ENCODE data around the gene HOXA13.

Gene HOXA13

DNA sequence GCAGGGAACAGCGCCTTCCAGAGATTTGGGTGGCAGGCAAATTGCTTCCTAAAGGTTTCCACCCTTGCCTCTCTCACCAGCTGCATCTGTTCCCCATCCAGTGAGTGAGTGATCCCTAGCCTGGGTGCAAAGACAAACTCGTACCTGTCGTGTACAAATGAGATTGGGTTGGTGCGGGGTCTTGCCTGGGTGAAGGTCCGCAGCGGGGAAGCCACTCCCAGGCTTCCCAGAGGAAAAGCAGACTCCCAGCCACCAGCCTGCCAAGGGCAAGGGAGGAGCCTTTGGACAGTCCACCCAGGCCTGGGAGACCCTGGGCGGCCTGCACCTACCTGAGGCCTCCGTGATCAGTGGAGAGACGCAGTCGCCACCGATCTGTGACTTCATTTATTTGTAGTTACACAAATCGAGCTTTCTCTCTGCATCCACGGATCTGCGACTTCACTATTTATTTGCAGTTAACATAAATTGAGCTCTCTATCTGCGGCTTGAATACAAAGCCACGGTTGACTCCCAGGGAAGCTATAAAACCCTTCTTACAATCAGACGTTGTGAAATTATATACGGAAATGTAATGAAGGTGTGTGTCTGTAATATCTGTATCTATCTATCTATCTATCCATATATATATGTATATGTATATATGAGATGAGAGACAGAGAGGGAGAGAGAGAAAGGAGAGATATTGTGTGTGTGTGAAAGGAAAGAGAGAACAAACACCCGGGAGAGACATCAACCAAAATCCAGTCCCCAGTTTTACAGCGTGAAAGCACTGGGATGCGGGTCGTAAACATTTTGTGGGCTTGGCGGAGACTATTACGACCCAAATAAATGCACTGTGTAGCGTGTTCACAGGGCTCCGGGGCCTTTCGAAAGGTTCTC is 40.4 kb downstream of the HOXA13 start:
- no peak for DNase-seq (ENCODE audit: low read depth in 2 of 3, low spot score in 1 of 3)

DNA sequence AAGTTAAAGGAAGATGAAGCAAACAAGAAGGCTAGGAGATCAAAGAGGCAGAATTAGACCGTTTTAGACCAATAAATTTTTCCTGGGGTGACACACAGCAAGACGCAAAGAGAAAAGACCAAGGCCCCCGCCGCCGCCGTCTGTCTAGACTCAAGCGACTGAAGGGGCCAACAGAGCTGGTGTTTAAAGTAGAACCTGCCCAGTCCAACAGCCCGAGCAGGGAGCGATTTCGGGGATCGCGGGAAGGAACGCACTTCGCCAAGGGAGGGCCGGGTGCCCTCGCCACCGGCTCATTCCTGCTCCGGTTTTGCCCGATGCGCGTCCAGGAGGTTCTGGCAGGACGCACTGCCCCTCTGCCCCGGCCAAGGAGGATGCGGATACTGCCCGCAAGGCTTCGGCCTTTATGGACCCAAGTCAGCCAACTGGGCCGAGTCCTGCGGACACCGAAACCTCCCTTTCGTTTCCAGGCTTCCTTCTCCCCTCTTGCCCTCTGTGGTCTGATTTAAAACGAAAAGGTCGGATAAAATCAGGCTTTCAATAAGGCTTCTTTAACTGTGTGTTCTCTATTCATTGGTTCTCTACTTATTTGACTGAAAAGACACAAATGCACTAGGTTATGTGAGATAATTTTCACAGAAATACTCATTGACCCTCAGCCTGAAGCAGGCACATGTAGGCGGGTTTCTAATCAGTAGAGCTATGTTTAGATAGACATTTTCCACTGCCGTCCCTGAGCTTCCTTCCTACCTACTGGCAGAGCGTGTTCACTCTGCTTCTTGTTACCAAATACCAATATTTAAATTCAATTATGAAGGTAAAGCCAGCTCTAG is 41.2 kb downstream of the HOXA13 start:
- no peak for DNase-seq (ENCODE audit: low read depth in 2 of 3, low spot score in 1 of 3)

DNA sequence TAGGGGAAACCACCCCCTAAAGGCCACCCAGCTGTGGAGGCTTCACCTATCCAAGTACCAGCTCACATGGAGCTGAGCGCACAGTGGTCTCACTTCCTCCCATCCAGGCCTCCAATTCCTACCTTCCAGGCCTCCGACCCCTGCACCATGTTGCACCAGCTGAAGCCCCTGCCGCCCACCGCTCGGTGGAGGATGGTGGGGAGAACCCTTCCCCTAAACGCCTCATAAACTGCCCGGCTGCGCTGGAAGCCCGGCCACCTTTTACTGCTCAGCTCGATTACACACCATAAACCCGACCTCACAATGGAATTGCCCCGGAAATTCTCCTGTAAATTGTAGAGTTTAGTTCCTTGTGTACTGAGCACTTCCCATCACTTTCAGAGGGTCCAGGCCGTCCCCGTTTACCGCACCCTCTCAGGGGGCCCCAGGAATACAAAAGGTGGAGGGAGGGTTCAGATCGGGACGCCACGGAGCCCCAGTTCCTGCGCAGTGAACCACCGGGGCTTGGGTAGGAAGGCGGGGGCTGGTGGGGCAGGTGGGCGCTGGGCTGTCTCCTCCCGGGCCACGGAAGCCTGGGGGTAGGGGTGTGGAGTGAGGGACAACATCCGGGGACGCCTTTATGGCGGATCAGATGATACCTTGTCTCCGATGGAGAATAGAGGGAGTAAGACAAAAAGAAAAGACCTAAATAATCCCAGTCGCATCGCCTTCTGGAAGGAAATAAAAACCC is 42.0 kb downstream of the HOXA13 start:
- no peak for DNase-seq (ENCODE audit: low read depth in 2 of 3, low spot score in 1 of 3)

DNA sequence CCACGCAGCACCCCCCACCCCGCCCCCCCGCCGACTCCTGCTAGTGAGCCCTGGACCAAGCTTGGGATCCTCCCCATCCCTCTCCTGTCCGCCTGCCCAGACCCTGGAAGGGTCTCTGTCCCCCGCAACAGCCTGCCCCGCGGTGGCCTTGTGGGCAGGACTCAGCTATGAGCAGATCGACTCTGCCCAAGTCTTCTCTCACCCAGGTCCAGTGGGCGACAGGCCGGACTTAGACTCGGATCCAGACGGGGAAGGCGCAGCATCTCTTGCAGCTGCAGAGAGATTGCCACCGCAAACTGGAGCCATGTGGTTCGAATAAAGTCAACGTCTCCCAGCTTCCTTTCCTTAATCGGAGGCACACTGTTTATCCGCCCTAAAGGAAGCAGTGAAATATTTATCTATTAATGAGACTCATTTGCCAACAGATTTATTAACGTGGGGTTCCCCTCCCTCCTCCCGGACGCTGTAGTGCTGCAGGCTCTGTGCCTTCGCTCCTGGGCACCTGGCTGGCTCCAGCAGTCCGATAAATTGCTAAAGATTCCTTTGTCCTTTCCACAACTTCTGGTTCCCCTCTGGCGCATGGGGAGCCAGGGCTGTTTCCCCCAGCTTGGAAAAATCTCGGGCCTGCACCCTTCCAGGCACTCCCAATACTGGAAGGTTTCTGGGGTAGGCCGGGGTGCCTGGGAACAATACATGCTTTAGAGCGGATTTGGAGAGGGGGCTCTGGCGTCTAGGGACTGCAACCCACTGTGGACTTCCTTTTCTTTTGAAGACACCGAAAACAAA is 42.8 kb downstream of the HOXA13 start:
- no peak for DNase-seq (ENCODE audit: low read depth in 2 of 3, low spot score in 1 of 3)

DNA sequence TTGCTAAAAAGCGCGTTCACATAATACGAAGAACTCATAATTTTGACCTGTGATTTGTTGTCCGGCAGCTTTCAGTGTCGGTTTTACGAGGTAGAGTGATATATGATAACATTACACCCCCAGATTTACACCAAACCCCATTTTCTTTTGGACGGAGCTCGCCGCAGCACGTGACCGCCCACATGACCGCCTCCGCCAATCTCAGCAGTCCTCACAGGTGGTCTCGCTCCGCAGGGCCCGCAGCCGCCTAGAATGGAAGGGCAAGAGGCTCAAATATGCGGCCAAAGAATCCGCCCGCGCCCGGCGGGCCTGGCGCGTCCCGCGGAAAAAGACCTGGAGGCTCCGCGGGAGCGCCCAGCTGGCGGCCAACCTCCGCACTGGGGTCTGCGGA is 43.4 kb downstream of the HOXA13 start, which contains the start of gene HOXA7:
TSS of gene HOXA7 (minus strand) at position 168 of the 391 bp plus-strand sequence. CDS start at position 38, 130 bp downstream.
- no peak for DNase-seq (ENCODE audit: low read depth in 2 of 3, low spot score in 1 of 3)

DNA sequence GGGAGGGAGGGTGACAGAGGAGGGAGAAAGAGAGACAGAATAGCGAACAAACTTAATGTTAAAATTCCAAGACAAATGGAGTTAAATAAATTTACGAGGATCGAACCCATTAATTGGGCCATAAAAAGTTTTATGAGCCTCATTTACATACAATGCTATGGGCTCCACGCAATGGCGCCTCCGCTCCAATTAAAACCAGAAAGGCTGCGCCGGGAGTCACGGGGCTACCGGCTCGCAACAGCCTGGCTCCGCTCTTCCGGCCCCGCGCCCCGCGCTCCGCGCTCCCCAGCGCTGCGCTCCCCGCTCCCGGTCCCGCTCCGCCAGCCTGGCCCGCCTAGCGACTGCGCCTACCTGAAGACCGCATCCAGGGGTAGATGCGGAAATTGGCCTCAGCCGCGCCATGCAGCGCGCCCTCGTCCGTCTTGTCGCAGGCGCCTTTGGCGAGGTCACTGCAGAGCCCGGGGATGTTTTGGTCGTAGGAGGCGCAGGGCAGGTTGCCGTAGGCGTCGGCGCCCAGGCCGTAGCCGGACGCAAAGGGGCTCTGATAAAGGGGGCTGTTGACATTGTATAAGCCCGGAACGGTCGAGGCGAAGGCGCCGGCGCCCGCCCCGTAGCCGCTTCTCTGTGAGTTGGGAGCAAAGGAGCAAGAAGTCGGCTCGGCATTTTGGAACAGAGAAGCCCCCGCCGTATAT is 43.9 kb downstream of the HOXA13 start:
- no peak for DNase-seq (ENCODE audit: low read depth in 2 of 3, low spot score in 1 of 3)

DNA sequence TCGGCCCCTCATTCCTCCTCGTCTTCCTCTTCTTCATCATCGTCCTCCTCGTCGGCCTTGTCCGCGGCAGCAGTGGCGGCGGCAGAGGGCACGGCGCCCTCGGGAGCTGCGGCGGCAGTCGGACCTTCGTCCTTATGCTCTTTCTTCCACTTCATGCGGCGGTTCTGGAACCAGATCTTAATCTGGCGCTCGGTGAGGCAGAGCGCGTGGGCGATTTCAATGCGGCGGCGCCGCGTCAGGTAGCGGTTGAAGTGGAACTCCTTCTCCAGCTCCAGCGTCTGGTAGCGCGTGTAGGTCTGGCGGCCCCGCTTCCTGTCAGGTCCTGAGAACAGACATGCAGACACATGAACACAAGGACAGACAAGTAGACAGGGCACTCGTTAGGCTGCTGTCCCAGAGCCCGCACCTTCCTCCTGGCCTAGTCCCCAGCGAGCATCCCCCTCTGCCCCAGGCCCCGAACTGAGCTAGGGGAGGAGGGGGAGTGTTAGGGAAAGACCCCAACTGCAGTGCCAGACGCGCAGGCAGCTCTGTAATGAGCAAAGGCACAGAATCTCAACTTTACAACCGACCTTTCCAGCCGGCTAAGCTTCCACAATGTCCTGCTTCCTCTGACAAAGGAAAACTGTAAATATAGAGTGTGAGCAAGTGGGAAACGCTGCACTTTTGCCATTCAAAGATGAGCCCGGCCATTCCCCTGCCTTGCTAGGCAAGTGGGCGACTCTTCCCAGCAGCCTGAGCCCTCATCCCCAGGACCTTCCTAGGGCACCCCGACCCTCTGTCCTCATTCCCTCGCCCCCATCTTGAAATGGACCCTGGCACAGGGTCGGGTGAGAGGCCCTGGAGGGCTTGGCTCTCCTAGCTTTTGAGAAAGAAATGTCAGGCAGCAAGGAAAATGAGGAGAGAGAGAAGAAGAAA is 44.7 kb downstream of the HOXA13 start:
- no peak for DNase-seq (ENCODE audit: low read depth in 2 of 3, low spot score in 1 of 3)

DNA sequence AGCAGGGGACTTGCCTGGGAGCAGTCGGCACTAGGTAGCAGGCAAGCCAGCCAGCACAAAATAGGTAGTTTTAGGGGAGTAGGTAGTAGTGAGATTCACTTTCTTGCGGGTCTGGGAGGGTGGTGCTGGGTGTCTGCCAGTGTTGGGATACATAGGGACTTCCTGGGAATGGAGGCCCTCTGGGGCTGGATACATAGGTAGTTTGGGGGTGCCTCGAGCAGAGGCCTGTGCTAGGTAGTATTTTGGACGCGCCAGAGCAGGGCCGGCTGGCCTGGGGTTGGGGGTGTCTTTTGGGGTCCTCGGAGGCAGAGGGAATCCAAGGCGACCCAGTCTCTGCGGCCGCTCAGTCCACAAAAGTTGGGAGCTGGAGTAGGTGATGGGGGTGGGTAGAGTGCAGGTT is 45.5 kb downstream of the HOXA13 start:
- DNase-seq (ENCODE audit: low read depth in 2 of 3, low spot score in 1 of 3) = no peak

DNA sequence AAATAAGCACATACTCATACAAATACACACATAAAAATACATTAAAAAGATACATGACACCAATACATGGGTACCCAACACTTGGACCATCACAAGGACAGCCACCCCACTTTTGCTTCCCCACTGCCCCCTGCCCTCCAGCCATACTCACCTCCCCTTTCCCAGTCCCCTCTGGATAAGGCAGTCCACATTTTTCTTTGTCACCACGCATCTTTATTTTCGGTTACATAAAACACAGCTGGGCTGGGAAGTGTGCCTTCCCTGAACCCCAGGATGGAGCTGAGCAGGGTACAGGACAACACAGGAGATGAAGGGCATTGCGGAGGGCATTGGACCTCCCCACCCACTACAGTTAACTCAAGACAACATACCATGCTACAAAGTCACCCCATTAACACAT is 46.4 kb downstream of the HOXA13 start:
- no peak for DNase-seq (ENCODE audit: low read depth in 2 of 3, low spot score in 1 of 3)

DNA sequence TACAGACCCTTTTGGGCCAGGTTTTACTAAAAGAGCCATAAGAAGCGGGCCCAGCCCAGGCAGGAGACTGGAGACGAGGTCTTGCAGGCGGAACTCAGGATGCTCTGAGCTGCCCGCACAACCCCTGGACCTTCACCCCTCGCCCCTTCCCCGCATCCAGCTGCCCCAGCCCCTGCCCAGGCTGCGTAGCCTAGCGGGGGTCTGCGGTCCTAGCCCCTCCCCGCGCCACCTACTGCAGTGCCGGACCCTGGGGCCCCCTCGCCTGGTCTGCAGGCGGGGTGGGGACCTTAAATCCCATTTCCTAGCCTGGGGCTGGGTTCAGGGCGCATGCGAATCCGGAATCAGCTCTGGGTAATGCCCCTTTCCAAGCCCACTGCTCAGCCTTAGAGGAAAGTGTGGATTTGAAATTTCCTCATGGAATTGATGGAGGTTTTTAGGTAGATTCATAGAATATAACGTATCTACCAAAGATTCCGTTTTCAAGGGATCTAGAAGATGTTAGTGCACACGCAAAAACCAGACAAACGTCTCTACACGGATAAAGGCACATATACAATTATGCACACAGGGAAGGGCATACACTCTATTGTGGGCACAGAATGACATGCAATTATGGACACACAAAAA is 47.0 kb downstream of the HOXA13 start:
- DNase-seq (ENCODE audit: low read depth in 2 of 3, low spot score in 1 of 3) = no peak

DNA sequence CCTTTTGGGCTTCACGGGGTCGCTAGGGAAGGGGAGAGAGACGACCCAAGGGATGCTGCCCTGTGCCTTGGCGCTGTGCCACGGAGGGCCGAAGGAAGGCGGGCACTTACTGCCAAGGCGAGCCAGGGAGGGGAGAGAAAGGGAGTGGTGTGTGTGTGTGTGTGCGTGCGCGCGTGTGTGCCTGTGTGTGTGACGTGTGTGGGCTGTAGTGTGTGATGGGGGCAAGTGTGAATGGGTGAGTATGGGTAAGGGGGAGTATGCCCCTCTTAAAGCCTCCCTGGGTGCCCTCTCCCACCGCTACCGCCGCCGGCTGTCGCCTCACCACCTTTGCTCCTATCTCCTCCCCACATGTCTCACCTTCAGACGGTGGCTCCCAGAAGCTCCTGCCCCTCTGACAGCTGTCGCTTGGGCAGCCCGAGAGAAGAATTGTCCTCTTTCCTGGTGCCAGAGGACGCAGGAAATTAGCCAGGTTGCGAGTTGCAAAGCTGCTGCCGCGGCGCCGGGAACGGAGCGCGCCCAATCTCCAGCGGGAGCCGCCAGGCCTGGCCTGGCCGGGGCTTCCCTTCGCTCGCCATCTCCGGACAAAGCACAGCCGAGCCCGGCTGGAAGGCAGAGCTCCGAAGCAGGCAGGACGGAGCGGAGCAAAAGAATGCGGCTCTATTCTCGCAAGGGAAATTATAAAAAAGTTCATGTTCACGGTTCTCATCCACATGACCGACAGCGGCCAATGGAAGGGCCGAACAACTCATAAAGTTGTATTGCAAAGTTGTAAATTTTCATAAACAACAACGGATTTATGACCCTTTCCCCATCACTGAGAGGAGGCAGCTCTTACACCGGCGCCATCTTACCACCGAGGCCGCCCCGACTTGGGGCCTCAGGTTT is 47.7 kb downstream of the HOXA13 start, which contains the start of gene HOXA3:
TSS of gene HOXA3 (minus strand) at position 653 of the 885 bp plus-strand sequence. CDS start 41,943 bp downstream, outside the sequence.
- DNase-seq (ENCODE audit: low read depth in 2 of 3, low spot score in 1 of 3) = no peak

DNA sequence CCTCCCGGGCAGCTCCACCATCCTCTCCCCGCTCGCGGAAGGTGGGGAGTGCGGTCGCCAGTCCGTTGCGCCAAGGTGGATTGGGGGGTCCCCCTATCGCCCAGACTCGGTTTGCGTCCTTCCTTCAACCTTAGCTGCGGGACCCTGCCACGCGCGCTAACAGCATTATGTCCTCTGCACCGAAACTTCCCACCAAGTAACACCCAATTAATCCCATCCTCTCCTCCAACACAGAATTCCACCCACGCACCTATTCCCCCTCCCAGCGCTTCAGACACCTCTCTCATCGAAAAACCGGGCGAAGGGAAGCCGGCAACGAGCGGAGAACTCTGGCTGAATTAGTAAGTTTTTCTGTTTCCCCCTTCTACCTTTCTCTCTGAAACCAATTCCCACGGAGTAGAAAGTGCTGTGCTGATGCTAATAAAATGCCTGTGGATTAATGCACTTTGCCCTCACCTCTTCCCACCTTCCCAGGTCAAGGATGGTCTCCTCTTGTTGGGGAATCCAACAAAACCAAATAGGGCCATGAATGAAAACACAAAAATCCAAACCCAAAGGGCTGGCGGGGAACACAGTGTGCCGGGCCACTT is 48.5 kb downstream of the HOXA13 start:
- DNase-seq (ENCODE audit: low read depth in 2 of 3, low spot score in 1 of 3) = no peak

DNA sequence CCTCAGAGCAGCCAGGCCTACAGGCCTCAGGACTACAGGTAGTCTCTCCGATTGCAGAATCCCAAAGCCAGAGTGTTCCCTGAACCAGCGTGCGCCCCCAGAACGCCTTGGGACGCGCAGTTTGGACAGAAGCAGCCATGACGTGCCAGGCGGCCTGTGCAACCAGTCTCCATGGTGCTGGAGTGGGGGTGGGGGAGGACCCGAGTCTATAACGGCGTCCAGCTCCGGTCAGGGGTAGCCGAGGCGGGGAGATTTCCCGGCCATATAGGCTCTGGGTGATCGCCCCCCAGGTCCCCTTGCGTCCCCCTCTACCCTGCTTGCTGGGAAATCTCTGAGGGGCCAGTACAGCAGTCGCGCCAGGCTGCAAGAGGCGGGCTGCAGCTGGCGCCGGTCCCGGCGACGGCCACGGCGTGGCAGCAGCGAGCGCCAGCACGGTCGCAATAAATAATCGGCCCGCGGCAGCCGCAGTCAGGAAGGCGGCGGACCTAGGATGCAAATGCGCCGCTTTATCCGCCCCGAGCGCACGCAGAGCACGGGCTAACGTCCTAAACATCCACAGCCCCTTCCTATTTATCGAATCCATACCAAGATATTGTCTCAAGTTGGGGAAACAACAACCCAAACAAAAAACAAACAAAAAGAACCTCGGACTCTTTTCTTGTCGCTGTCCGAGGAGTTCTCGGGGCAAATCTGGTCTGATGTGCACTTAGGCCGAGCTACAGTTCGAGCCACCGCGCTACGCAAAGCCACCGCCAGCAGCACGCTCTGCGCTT is 49.1 kb downstream of the HOXA13 start:
- peak; percentile 40 to 66 (median 46) for DNase-seq (ENCODE audit: low read depth in 2 of 3, low spot score in 1 of 3)

DNA sequence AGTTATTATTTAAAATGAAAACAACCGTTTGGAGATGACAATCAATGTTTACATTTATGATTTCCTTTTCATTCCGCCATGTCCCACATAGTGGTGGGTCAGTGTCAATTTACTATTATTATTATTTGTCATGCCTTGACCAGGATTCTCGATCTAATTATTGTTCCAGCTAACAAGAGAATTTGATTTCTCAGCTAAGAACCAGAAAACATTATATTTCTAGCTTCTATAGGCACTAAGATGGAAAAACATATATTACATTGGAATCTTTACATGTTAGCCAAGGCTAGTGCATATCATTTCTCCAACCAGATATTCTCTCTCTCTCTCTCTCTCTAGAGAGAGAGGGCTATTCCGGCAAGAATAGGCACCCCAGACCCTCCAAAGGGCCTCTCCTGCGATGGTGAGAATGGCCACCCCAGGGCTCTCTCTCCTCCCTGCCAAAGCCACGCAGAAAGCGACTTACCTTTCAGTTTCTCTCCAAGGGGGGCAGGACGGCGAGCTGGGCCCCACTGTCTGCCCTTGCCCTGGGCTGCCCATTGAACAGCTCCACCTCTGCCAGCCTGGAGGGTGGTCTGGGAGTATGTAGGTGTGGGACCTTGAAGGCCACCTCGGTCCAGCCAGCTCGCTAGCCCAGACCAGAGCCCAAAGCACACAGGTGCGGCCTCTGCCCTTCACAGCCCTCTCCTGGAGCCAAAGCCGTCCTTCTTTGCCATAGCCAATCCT is 49.9 kb downstream of the HOXA13 start:
- no peak for DNase-seq (ENCODE audit: low read depth in 2 of 3, low spot score in 1 of 3)

DNA sequence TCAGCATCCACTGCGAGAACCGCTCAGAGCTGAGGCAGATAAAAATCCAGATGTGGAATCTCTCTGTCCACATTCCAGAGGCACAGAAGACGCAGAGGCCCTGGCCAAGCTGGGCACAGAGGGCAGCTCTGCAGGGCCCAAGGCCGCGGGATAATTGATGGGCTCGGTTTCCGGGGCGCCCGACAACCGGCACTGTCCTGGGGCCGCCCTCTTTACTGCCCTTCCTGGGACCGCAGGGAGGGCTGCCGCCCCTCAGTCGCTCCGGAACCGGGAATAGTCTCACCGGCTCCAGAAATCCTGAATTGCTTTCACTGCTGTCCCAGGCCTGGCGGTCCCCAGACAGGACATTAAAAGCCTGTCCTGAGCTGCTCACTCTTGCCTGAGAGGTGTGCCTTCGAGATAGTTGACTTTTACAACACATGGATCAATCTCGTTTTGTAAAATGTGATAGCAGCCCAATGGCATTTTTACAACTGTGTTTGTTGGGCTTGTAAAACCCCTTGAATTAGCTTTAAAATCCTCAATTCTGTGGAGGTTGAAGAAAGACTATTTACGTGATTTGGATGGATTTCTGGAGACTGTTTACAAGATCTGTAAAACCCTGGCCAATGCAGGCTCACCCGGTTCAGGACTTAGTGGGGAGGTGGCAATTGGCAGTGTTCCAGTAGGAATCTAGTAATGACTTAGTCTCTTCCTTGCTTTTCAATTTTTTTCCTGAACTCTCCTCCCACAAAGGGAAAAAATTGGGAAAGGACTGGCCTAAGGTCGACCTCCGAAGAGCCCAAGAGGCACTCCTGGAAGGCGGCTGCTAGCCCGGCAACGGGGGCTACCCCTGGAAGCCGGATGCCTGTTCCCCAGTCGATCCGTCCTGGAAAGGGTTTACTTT is 50.9 kb downstream of the HOXA13 start:
- no peak for DNase-seq (ENCODE audit: low read depth in 2 of 3, low spot score in 1 of 3)
